HepG2 (cell line): ENCODE measurements around the gene WSCD2.

ENCODE experiments used
- CHD4 ChIP-seq: fragments of 200-600 bp; sonication (generic); IDR thresholded peaks from 2 replicates; pipeline ENCODE4 v1.7.0; 2017; ENCODE audit warnings: mild to moderate bottlenecking, low read length, borderline replicate concordance
- CTCF ChIP-seq: sonication (generic); formaldehyde crosslinking; IDR thresholded peaks from 2 replicates; pipeline ENCODE4 v1.5.0; 2020; ENCODE audit warnings: mild to moderate bottlenecking, missing genetic modification reagents, moderate library complexity
- FOXA3 ChIP-seq: IDR thresholded peaks from 2 replicates; pipeline ENCODE4 v1.6.1; 2016; ENCODE audit warnings: missing genetic modification reagents, missing compliant biosample characterization
- FOXJ3 ChIP-seq: sonication (generic); formaldehyde crosslinking; IDR thresholded peaks from 2 replicates; pipeline ENCODE4 v1.4.0; 2020; ENCODE audit warnings: missing genetic modification reagents, mild to moderate bottlenecking, borderline replicate concordance
- GABPA ChIP-seq, 2 experiments: IDR thresholded peaks; 2 replicates each; pipeline ENCODE4 v1.6.1; 2011 to 2016; ENCODE audit warnings: low read depth in 2 of 2, low read length in 1 of 2, missing biosample characterization in 1 of 2, missing genetic modification characterization in 1 of 2
- HMG20B ChIP-seq: conservative IDR thresholded peaks from 2 replicates; pipeline ENCODE4 v1.6.1; 2016; ENCODE audit warnings: missing genetic modification reagents, missing compliant biosample characterization
- TAF1 ChIP-seq: sonication (generic); formaldehyde crosslinking; IDR thresholded peaks from 2 replicates; pipeline ENCODE4 v1.4.0; 2020; ENCODE audit warnings: missing genetic modification reagents
- ZNF24 ChIP-seq: fragments of 450-650 bp; IDR thresholded peaks from 2 replicates; pipeline ENCODE4 v1.6.1; 2017; ENCODE audit warnings: antibody characterized with exemption, mild to moderate bottlenecking

DNA sequence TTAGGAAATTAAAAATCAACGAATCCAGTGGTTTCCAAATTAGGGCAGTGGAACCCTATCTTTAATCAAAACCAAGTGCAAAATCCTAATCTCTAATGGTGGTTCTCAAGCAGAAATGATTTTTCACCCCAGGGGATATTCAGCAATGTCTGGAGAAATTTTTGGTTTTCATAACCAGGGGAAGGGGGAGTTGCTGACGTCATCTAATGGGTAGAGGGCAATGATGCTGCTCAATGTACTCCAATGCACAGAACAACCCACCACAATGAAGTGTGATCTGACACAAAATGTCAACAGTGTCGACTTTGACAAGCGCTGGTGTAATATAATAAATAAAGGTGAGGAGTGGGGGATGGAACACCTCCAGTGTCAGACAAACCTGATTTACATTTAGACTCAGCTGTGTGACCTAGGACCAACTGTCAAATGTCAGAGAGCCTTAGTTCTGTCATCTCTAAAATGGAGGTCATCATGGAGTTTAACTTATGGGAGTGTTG, 128.6 kb downstream of the WSCD2 start:
- TF ChIP-seq FOXJ3 (CRISPR knock-in tag): no peak
- no peak for TF ChIP-seq TAF1 (CRISPR knock-in tag)
- no peak for TF ChIP-seq ZNF24
- no peak for TF ChIP-seq CTCF (CRISPR knock-in tag)
- no peak for TF ChIP-seq HMG20B
- no peak for TF ChIP-seq CHD4
- no peak for TF ChIP-seq GABPA (IDR thresholded peaks at IDR 0.05; ENCODE audit: low read depth, low read length)
- no peak for TF ChIP-seq GABPA (CRISPR knock-in tag; IDR thresholded peaks at IDR 0.05; ENCODE audit: low read depth)
- no peak for TF ChIP-seq FOXA3 (CRISPR knock-in tag)
